Measurements from ENCODE around the gene ARHGEF3.

ARHGEF3 gene

DNA sequence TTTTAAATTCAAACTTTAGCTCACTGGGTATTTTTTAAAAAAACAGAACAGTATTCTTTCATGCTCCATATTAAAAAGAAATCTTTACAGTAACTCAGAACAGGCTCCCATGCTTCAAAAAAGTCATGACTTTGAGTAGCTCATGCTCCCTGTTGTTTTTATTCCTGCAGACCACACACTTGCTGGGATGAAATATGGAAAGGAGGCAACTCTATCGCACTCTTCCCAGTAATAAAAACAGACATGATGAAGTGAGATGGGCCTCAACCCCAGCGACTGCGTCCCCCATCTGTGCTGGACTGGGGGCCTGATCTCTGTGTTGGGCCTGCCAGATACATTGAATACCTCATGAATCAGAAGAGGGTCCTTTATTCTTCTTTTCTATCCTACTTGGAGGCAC, 58.9 kb downstream of the ARHGEF3 start:
- H3K79me2 ChIP-seq (ENCODE audit: insufficient read depth, low read length) = no peaks in the 10 kb centered on the region
- no peaks in the 10 kb centered on the region for H3K9me2 ChIP-seq (replicated peaks; ENCODE audit: low read depth, low read length)
- H3K4me1 ChIP-seq (ENCODE audit: insufficient read depth, low read length, poor library complexity, severe bottlenecking) = peaks cover 6% of the 10 kb centered on the region
- H3K9ac ChIP-seq (ENCODE audit: low read depth, low read length, poor library complexity, severe bottlenecking) = no peak overlapping the region
- H3K9me3 ChIP-seq (ENCODE audit: insufficient read depth, low read depth, low read length) = no peaks in the 10 kb centered on the region
- H3F3A ChIP-seq (ENCODE audit: low read depth) = no peaks in the 10 kb centered on the region
- no peaks in the 10 kb centered on the region for H3K27me3 ChIP-seq (ENCODE audit: insufficient read depth, low read length, poor library complexity, severe bottlenecking)
- peaks cover 32% of the 10 kb centered on the region; the same call in 1 of the 2 replicates for H3K36me3 ChIP-seq (ENCODE audit: insufficient read depth, low read length)
- TF ChIP-seq, protein P1, sequence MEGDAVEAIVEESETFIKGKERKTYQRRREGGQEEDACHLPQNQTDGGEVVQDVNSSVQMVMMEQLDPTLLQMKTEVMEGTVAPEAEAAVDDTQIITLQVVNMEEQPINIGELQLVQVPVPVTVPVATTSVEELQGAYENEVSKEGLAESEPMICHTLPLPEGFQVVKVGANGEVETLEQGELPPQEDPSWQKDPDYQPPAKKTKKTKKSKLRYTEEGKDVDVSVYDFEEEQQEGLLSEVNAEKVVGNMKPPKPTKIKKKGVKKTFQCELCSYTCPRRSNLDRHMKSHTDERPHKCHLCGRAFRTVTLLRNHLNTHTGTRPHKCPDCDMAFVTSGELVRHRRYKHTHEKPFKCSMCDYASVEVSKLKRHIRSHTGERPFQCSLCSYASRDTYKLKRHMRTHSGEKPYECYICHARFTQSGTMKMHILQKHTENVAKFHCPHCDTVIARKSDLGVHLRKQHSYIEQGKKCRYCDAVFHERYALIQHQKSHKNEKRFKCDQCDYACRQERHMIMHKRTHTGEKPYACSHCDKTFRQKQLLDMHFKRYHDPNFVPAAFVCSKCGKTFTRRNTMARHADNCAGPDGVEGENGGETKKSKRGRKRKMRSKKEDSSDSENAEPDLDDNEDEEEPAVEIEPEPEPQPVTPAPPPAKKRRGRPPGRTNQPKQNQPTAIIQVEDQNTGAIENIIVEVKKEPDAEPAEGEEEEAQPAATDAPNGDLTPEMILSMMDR (conservative IDR thresholded peaks at IDR 0.05; ENCODE audit: low read length) = no peak
- no peak for TF ChIP-seq EZH2phosphoT487 (IDR thresholded peaks at IDR 0.05; ENCODE audit: borderline replicate concordance)
- H2AFZ ChIP-seq (ENCODE audit: low read length) = no peak overlapping the region
- H3K4me2 ChIP-seq (ENCODE audit: low read depth, low read length, poor library complexity, severe bottlenecking) = no peak overlapping the region
- no peaks in the 10 kb centered on the region for H4K20me1 ChIP-seq (ENCODE audit: insufficient read depth, low read length, poor library complexity, severe bottlenecking)
- no peak overlapping the region for H3K4me3 ChIP-seq (ENCODE audit: low read length, poor library complexity, severe bottlenecking)

DNA sequence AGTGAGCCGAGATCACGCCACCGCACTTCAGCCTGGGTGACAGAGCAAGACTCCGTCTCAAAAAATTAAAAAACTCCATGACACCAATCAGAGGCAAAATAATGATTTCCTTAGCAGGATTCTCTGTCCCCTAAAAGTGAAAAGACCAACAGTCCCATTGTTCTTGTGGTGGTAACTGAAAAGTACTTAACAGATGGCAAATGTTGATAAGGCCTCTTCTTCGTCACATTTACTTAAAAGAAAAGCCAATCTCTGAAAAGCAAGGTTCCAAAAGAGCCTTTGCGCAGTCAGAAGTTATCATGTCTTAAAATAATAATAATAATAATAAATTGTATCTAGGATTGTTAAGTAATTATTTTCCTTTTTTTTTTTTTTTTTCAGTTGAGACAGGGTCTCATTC, 62.7 kb downstream of the ARHGEF3 start:
- Histone ChIP-seq H4K20me1 (ENCODE audit: insufficient read depth, low read length, poor library complexity, severe bottlenecking) (no peaks in the 10 kb centered on the region), H3K4me3 (ENCODE audit: low read length, poor library complexity, severe bottlenecking) (no peak overlapping the region), H3K4me1 (ENCODE audit: insufficient read depth, low read length, poor library complexity, severe bottlenecking) (peaks cover 24% of the 10 kb centered on the region), H2AFZ (ENCODE audit: low read length) (no peak overlapping the region), H3F3A (ENCODE audit: low read depth) (peaks cover 4% of the 10 kb centered on the region; the same call in 1 of the 2 replicates), H3K9me3 (ENCODE audit: insufficient read depth, low read depth, low read length) (no peaks in the 10 kb centered on the region), H3K9me2 (replicated peaks; ENCODE audit: low read depth, low read length) (no peaks in the 10 kb centered on the region), H3K27me3 (ENCODE audit: insufficient read depth, low read length, poor library complexity, severe bottlenecking) (no peaks in the 10 kb centered on the region), H3K36me3 (ENCODE audit: insufficient read depth, low read length) (peaks cover 25% of the 10 kb centered on the region; the same call in 1 of the 2 replicates), H3K4me2 (ENCODE audit: low read depth, low read length, poor library complexity, severe bottlenecking) (peak overlapping the region; percentile 16), H3K79me2 (ENCODE audit: insufficient read depth, low read length) (no peaks in the 10 kb centered on the region), H3K9ac (ENCODE audit: low read depth, low read length, poor library complexity, severe bottlenecking) (no peak overlapping the region)
- no peak for TF ChIP-seq EZH2phosphoT487 (IDR thresholded peaks at IDR 0.05; ENCODE audit: borderline replicate concordance)
- TF ChIP-seq, protein P1 (conservative IDR thresholded peaks at IDR 0.05; ENCODE audit: low read length) = no peak

DNA sequence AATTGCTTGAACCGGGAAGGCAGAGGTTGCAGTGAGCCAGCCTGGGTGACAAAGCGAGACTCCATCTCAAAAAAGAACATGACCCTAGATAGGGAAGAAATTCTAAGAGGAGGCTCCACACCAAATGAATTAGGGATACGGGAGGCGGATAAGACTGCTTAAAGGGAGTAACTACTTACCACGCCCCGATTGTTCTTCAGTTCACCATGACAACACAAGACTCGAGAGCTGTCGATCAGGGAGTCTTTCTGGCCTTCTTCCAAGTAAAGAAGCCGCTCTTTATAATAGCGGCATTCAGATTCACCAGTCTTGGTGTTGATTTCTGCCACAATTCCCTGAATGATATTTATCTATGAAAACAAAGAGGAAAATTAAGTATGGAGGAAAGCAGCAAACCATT, 64.7 kb downstream of the ARHGEF3 start:
- no peaks in the 10 kb centered on the region for H4K20me1 ChIP-seq (ENCODE audit: insufficient read depth, low read length, poor library complexity, severe bottlenecking)
- H3K9ac ChIP-seq (ENCODE audit: low read depth, low read length, poor library complexity, severe bottlenecking) = no peak overlapping the region
- no peaks in the 10 kb centered on the region for H3K9me3 ChIP-seq (ENCODE audit: insufficient read depth, low read depth, low read length)
- no peaks in the 10 kb centered on the region for H3K9me2 ChIP-seq (replicated peaks; ENCODE audit: low read depth, low read length)
- peaks cover 4% of the 10 kb centered on the region; the same call in 1 of the 2 replicates for H3F3A ChIP-seq (ENCODE audit: low read depth)
- H2AFZ ChIP-seq (ENCODE audit: low read length) = no peak overlapping the region
- no peak overlapping the region for H3K4me2 ChIP-seq (ENCODE audit: low read depth, low read length, poor library complexity, severe bottlenecking)
- H3K4me3 ChIP-seq (ENCODE audit: low read length, poor library complexity, severe bottlenecking) = no peak overlapping the region
- H3K36me3 ChIP-seq (ENCODE audit: insufficient read depth, low read length) = peaks cover 17% of the 10 kb centered on the region; the same call in 1 of the 2 replicates
- TF ChIP-seq EZH2phosphoT487 (IDR thresholded peaks at IDR 0.05; ENCODE audit: borderline replicate concordance) = no peak
- TF ChIP-seq, protein P1 (conservative IDR thresholded peaks at IDR 0.05; ENCODE audit: low read length) = no peak
- H3K27me3 ChIP-seq (ENCODE audit: insufficient read depth, low read length, poor library complexity, severe bottlenecking) = no peaks in the 10 kb centered on the region
- no peaks in the 10 kb centered on the region for H3K79me2 ChIP-seq (ENCODE audit: insufficient read depth, low read length)
- H3K4me1 ChIP-seq (ENCODE audit: insufficient read depth, low read length, poor library complexity, severe bottlenecking) = peaks cover 24% of the 10 kb centered on the region

All from Loucy (cell line).